VCaP (cell line): ENCODE results near the gene ZNF622.
A peak's percentile ranks its signal among the peaks of the same experiment; 100 is the strongest.

Source experiments
- H3K27ac ChIP-seq: fragments of 450-650 bp; 2 replicates; pipeline ENCODE4 v1.5.1; 2017
- TF ChIP-seq, protein P1 (sequence below): fragments of 450-650 bp; conservative IDR thresholded peaks from 2 replicates; pipeline ENCODE4 v1.5.1; 2017; ENCODE audit warnings: mild to moderate bottlenecking, moderate library complexity

ZNF622 gene, protein sequence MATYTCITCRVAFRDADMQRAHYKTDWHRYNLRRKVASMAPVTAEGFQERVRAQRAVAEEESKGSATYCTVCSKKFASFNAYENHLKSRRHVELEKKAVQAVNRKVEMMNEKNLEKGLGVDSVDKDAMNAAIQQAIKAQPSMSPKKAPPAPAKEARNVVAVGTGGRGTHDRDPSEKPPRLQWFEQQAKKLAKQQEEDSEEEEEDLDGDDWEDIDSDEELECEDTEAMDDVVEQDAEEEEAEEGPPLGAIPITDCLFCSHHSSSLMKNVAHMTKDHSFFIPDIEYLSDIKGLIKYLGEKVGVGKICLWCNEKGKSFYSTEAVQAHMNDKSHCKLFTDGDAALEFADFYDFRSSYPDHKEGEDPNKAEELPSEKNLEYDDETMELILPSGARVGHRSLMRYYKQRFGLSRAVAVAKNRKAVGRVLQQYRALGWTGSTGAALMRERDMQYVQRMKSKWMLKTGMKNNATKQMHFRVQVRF

DNA sequence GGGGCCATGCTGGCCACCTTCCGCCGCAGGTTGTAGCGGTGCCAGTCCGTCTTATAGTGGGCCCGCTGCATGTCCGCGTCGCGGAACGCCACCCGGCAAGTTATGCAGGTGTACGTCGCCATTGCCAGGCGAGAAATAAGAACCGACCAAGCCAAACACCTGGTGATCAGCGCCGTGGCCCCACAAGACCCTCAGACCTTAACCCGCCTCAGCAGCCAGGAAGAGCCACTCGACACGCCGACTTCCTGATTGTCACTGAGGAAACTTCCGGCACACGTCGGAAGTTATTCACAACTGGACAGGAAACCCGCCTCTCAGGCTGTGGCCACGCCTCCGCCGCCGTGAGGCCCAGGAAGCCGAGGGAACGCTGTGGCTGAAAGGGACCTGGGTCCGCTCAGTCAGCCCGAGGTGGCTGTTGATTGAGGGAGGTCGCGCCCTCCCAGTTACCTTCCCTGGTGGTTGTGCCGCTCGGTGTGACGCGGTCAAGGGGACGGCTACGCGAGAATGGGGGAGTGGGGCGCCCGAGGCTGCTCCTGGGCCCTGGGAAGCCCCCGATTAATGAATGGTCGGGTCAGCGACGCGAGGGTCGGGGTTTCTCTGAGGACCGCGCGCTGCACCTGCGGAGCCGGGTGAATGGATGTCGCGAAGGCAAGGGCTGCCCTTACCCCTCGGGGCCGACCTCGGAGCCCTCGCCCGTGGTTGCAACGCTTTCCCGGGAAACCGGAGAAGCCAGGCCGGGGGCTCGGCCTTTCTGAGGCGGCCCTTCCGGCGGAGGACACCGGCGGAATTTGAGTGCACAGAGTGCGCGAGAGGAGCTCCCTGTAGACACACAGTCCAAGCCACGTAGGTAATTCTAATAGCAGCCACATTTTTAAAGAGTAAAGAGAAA lies at the start of gene ZNF622:
Gene ZNF622 (minus strand): TSS at position 257 of the 889 bp plus-strand sequence. CDS start 135 bp downstream, at position 122.
- TF ChIP-seq, protein P1, sequence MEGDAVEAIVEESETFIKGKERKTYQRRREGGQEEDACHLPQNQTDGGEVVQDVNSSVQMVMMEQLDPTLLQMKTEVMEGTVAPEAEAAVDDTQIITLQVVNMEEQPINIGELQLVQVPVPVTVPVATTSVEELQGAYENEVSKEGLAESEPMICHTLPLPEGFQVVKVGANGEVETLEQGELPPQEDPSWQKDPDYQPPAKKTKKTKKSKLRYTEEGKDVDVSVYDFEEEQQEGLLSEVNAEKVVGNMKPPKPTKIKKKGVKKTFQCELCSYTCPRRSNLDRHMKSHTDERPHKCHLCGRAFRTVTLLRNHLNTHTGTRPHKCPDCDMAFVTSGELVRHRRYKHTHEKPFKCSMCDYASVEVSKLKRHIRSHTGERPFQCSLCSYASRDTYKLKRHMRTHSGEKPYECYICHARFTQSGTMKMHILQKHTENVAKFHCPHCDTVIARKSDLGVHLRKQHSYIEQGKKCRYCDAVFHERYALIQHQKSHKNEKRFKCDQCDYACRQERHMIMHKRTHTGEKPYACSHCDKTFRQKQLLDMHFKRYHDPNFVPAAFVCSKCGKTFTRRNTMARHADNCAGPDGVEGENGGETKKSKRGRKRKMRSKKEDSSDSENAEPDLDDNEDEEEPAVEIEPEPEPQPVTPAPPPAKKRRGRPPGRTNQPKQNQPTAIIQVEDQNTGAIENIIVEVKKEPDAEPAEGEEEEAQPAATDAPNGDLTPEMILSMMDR, result no peak
- H3K27ac ChIP-seq, result peak within 1 kb of the TSS; percentile 87

DNA sequence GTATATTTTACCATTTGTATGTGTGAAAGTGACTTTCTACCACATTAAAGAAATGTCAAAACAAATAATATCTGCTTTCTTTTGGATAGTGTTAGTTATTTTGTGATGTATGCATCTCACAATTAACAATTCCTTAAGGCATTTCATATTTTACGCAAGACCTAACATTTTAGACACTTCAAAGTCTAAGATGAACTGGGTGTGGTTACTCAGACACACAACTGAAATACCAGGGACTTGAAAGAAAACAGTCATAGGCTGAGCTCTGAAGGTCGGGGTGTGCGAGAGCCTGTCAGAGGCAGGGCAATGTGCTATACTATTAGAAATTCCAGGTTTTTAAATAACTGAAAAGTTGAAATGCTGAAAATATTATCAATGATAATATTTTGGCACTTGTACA lies 44.5 kb upstream of the ZNF622 start:
- TF ChIP-seq, protein P1, result no peak
- H3K27ac ChIP-seq, result peak overlapping the region; percentile 81; the same call in 1 of the 2 replicates

DNA sequence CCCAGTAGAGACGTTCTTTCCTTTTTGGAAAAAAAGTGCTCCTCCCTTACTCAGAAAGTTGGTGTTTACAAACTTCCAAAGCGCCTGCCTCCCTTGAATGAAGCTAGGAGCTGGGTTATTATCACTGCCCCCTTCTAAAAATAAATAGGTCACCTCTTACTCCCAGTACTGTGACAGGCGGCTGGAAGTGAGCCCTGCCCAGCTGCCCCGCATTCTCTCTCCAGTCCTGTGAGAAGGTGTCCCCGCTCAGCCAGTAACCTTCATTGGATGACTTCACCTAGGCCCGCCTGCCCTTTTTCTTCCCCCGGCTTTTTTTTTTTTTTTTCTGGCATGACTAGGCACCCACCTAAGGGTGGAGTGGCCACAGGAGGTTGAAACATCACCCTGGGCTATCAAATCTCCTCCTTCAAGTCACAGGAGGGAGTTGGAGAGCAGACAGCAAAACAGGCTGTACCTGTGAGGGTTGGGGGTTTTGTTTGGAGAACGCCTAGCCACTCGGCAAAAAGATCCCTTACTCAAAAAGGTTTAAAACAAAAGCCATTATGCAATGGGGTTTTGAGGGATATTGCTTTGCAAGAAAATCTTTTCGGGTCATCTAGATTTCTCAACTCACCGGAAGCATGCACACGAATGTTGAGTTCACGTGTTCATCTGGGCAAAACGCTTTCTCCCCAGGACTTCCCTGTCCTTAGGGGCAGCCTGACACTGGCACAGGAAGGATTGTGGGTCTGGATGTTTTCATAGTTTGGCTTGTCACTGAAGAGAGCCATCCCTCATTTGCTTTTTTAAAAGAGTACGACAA lies 43.3 kb upstream of the ZNF622 start:
- H3K27ac ChIP-seq, result peak overlapping the region; percentile 81
- TF ChIP-seq, protein P1, result no peak

DNA sequence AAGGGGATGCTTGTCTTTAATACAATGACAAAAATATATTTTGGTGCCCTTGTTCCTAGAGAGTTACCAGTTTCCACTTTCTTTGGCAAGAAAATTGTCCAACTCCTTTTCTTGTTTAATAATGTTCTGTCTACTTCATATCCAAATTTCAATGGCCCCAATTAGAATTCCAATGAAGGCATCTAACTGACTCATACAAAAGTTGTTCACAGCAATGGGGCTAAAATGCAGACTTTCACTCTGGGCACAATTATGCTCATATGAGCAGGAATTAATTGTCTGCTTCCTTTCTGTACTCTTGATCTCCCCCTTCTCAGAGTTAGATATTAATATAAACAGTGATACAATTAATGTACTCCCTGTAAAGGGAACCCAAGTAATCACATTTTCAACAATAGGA lies 42.1 kb upstream of the ZNF622 start:
- H3K27ac ChIP-seq, result peak overlapping the region; percentile 81
- TF ChIP-seq, protein P1, result no peak

DNA sequence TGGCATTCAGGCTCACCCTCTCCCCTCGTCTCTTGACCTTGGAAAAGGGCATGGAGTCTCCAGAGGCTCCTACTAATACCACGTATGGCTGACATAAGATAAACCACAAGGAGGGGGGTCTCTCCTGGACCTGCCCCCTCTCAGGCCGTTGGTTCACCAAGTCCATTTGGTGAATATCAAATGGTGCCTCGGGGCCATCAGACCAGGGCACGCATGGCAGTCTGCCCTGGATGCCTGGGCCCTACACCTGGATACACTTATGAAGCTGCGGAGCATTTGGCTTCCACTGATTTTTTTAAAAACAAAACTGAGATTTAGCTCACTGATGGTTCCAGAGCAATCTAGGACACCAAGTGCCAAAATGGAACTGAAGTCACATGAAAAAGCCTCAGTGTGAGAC lies 40.3 kb upstream of the ZNF622 start:
- no peak overlapping the region for H3K27ac ChIP-seq
- TF ChIP-seq, protein P1, result no peak

DNA sequence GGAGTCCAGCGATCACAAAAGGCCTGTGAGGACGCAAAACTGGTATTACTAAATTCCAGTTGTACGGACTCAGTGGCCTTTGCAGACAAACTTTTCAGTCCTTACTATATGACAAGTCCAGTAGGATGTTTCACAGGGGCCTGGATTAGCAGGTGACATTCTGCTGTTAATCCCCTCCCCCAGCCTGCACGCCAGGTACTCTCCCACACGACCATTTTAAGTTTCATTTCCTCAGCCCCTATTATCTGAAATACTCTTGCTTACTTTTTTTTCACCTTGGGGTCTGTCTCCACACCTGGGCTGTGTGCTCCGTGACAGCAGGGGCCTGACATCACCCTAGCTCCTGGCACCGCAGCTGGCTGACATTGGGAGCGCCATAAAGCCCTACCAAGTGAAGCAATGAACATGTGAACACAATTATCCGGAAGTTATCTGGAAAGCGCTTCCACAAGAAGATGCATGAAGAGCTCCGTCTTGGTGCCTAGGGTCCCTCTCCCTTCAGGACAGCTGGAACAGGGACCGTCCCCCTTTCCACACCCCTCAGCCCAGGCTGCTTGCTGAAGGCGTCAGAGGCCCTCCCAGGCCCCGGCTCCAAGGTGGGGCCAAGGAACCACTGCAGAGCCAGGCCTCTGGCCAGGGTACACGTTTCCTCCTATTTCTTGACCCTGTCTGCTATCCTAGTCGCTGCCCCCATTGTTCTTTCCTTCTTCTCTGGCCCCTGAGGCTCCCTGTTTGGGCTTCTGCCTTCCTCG lies 39.7 kb upstream of the ZNF622 start:
- TF ChIP-seq, protein P1, result no peak
- H3K27ac ChIP-seq, result no peak overlapping the region
